Neural crest cell (in vitro differentiated cells): ENCODE data around the gene RAB34. TPM values are rescaled to one million over a fixed set of nuclear protein-coding genes. Genes with fewer than 3 reads are reported as not detected.

Source experiments
- DNase-seq: peaks from one replicate; pipeline ENCODE4 v3.0.0; 2021; ENCODE audit warnings: low read depth, mixed read lengths, low spot score
- H3K27ac Mint-ChIP-seq: one replicate; pipeline ENCODE4 v1.8.0; 2021; ENCODE audit warnings: mild to moderate bottlenecking, mixed read lengths; ENCODE audit not compliant: unreplicated experiment
- H3K27me3 Mint-ChIP-seq: 2 replicates; pipeline ENCODE4 v1.8.0; 2021; ENCODE audit warnings: low read depth, mild to moderate bottlenecking, mixed read lengths
- H3K36me3 Mint-ChIP-seq: 2 replicates; pipeline ENCODE4 v1.8.0; 2021; ENCODE audit warnings: low read depth, mild to moderate bottlenecking, mixed read lengths
- H3K4me1 Mint-ChIP-seq: 2 replicates; pipeline ENCODE4 v1.8.0; 2021; ENCODE audit warnings: mixed read lengths
- H3K4me3 Mint-ChIP-seq: one replicate; pipeline ENCODE4 v1.8.0; 2021; ENCODE audit warnings: mild to moderate bottlenecking, mixed read lengths
- H3K9me3 Mint-ChIP-seq: 2 replicates; pipeline ENCODE4 v1.8.0; 2021; ENCODE audit warnings: mixed read lengths
- CTCF ChIP-seq: fragments of 200-600 bp; sonication (generic); conservative IDR thresholded peaks from 2 replicates; pipeline ENCODE4 v1.5.0; 2021; ENCODE audit warnings: antibody characterized with exemption, mild to moderate bottlenecking
- total RNA-seq: library from RNA; stranded (reverse); gene quantifications from 2 replicates; pipeline ENCODE4 v1.2.1, GENCODE V29; 2021

The RAB34 gene
- total RNA-seq, 1 donor from 2014 or later: 87.4 TPM

DNA sequence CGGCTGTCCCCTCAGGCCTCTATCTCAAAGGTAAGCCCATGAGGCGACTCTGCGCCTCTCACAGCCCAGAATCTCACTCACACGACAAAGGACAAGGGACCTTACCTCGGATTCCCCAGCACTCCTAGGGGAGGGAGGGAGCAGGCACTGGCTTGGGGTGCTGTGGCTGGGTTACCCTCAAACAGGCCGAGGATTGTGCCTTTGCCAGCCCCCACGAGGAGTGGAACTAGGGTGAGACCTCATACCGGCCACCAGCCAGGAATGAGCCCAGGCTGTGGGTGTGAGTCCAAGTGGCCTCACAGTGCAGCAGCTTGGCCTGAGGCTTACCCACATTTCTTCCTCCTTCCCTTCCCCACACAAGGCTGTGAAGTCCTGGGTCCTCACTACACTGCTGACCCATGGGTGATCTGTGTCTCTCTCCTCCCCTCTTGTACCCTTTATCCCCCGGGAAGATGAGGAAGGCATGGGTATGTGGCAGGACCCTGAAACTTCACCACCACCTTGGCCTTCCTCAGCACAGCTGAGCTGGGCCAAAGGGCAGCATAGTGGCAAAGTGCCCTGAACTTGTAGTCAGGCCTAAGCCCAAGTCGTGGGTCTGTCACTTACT, 11.8 kb downstream of the RAB34 start:
- Mint-ChIP-seq H3K27me3 (peaks cover 4% of the 10 kb centered on the region), H3K36me3 (peaks cover 13% of the 10 kb centered on the region), H3K9me3 (no peaks in the 10 kb centered on the region), H3K4me3 (peak overlapping the region; percentile 35), H3K4me1 (peaks cover 34% of the 10 kb centered on the region), H3K27ac (peak overlapping the region; percentile 82)
- DNase-seq: no peak
- TF ChIP-seq CTCF: no peak

DNA sequence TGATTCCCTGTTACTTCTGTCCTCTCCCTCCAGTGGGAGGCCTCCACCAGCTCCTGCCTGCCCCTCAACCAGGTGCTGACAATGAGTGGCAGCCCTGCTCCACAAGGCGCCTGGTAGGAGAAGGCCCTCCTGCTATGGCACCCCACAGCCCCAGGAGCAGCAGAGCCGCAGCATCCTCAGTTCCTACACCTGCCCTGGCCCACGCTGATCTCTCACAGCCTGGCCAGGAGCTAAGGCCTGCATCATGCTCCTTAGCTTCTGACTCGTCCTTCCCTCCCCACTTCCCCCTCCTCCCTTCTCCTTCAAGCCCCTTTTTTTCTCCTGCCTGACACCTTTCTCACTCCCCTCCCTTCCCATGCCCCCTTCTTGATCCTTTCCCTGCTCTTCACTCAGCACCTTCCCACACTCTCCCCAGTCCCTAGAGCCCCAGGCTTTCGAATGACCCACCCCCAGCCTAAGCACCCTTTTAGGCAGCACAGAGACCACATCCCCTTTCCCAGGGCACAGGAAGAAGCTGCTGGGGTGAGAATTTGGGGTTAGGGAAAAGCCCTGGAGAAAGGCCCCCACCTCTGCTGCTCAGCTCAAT, 12.5 kb downstream of the RAB34 start:
- H3K27ac Mint-ChIP-seq: no peak overlapping the region
- no peak for TF ChIP-seq CTCF
- peaks cover 14% of the 10 kb centered on the region for H3K36me3 Mint-ChIP-seq
- peak overlapping the region; percentile 35 for H3K4me3 Mint-ChIP-seq
- peaks cover 4% of the 10 kb centered on the region for H3K27me3 Mint-ChIP-seq
- H3K9me3 Mint-ChIP-seq: no peaks in the 10 kb centered on the region
- DNase-seq: no peak
- H3K4me1 Mint-ChIP-seq: peaks cover 30% of the 10 kb centered on the region

DNA sequence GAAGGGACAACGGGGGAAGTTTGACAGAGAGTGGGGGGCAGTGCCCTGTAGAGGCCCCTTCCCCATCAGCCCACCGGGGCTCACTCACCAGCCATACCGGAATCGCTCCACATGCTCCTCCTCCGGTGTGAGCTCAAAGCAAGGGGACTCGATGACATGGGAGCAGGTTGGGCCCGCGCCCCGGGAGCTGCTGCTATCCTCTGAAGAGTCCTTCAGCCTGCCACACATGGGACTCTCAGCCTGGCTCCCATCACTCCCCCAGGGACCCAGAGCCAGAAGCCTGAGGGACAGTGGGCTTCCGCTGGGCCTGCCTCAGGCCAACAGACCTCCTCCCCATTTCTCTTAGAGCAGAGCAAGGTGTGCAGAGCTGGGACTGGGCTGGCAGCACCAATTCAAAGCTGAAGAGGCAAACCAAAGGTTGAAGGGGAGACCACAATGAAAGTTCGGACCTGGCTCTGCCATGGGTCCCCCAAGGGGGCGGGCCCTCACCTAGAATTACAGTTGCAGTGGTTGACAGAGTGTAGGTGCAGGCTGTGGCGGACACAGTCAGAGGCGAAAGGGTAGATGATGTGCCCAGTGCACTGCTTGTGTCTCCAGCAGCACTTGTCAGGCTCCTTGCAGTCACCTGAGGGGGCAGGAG, 13.3 kb downstream of the RAB34 start:
- Mint-ChIP-seq H3K36me3 (peaks cover 14% of the 10 kb centered on the region), H3K27ac (peak overlapping the region; percentile 67), H3K4me3 (no peak overlapping the region), H3K9me3 (no peaks in the 10 kb centered on the region), H3K4me1 (peaks cover 30% of the 10 kb centered on the region), H3K27me3 (peaks cover 4% of the 10 kb centered on the region)
- DNase-seq: no peak
- TF ChIP-seq CTCF: no peak

- Mint-ChIP-seq H3K27ac (no peak overlapping the region), H3K4me1 (peaks cover 30% of the 10 kb centered on the region), H3K36me3 (peaks cover 14% of the 10 kb centered on the region), H3K27me3 (peaks cover 4% of the 10 kb centered on the region), H3K9me3 (no peaks in the 10 kb centered on the region), H3K4me3 (peak overlapping the region; percentile 44)
- no peak for TF ChIP-seq CTCF
- DNase-seq: no peak
Observed at GRCh38 chr17:28703552-28704218, 14.0 kb downstream of the RAB34 start.

GRCh38 chr17:28702752-28703150, 14.9 kb downstream of the RAB34 start:
- no peak for DNase-seq
- peaks cover 4% of the 10 kb centered on the region for H3K27me3 Mint-ChIP-seq
- no peak overlapping the region for H3K4me3 Mint-ChIP-seq
- no peak overlapping the region for H3K27ac Mint-ChIP-seq
- H3K36me3 Mint-ChIP-seq: peaks cover 17% of the 10 kb centered on the region
- TF ChIP-seq CTCF: no peak
- no peaks in the 10 kb centered on the region for H3K9me3 Mint-ChIP-seq
- H3K4me1 Mint-ChIP-seq: peaks cover 29% of the 10 kb centered on the region
